HAP-1 (cell line): ENCODE measurements around the gene RESF1.

ENCODE experiments used
- DNase-seq, 2 experiments: peaks; one replicate each; pipeline ENCODE4 v3.0.0-alpha.2; 2016 to 2020; ENCODE audit warnings: low spot score in 2 of 2
- H3K27me3 ChIP-seq: fragments of 250-450 bp; sonication (Bioruptor Pico); 2 replicates; pipeline ENCODE4 v1.5.1; 2020; ENCODE audit warnings: low read depth, mild to moderate bottlenecking, moderate library complexity
- H3K36me3 ChIP-seq: fragments of 250-450 bp; sonication (Bioruptor Pico); replicated peaks from 2 replicates; pipeline ENCODE4 v1.5.1; 2020; ENCODE audit warnings: mild to moderate bottlenecking
- H3K4me1 ChIP-seq: fragments of 250-450 bp; sonication (Bioruptor Pico); 2 replicates; pipeline ENCODE4 v1.5.1; 2020; ENCODE audit warnings: mild to moderate bottlenecking
- H3K4me3 ChIP-seq: fragments of 250-450 bp; sonication (Bioruptor Pico); 2 replicates; pipeline ENCODE4 v1.5.1; 2020; ENCODE audit warnings: mild to moderate bottlenecking, moderate library complexity
- H3K9me3 ChIP-seq: fragments of 250-450 bp; sonication (Bioruptor Pico); 2 replicates; pipeline ENCODE4 v1.5.1; 2020; ENCODE audit warnings: mild to moderate bottlenecking, moderate library complexity
- in situ Hi-C: fragments of 300-500 bp; cut with MboI; formaldehyde crosslinking; loops from 3 replicates; pipeline ENCODE4 v1.14.3; 2020; ENCODE audit warnings: low sequenced_read_pairs, inconsistent platforms, mixed read lengths

Gene RESF1

DNA sequence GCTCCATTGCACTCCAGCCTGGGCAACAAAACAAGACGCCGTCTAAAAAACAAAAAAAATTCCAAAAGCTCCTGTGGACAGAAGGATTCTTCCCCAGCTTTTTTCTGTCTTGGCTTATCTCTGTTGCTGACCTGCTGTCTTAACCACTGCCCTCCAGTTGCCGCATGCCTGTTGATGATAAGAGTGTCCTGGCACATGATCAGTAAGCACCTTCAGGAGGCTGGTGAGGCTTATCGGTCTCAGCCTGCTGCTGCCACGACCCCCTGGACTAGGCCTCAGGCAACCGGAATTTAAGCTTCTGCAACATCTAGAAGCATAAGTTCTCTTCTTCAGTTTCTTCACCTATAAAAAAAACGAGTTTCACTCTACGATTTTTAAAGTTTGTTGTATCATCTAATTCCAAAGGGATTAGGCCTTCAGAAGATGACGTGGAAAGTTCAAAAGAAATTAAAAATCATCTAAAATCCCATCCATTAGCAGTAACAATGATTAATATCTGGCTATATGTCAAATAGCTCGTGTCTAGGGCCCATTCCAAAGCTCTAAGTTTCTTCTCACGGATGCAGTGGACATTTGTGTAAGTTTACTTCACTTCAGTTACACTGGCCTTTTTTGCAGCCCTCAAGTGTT, 46.4 kb downstream of the RESF1 start:
- Histone ChIP-seq H3K9me3 (no peaks in the 10 kb centered on the region), H3K27me3 (no peaks in the 10 kb centered on the region), H3K36me3 (peaks cover 6% of the 10 kb centered on the region), H3K4me1 (no peaks in the 10 kb centered on the region), H3K4me3 (no peak overlapping the region)
- DNase-seq, result no peak
- in situ Hi-C loops, result no loop called here
